ENCODE data around the gene MMD2.
A peak's percentile ranks its signal among the peaks of the same experiment; 100 is the strongest.
"Not testable (repeated sequence)": the region's sequence is repeated elsewhere in the genome, so short reads cannot be mapped to it uniquely, and the experiment has no call there.

MMD2 gene

DNA sequence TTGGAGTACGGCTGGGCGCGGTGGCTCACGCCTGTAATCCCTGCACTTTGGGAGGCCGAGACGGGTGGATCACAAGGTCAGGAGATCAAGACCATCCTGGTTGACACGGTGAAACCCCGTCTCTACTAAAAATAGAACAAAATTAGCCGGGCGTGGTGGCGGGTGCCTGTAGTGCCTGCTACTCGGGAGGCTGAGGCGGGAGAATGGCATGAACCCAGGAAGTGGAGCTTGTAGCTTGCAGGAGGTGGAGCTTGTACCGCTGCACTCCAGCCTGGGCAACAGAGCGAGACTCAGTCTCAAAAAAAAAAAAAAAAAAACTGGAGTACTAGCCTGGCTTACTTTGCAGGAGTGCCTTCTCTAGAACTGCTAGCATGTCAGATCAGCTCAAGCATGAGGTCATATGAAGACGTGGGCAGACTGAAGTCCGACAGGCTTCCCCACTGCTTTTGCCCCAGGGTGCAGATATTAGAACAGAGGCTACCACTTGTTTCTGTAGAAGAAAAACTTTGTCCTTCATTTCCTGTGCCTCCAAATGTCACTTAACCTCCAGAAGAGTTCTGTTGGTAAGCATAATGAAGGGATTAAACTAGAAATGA is 22.4 kb upstream of the MMD2 start:
- DNase-seq (ENCODE audit: low read depth); H3K4me1 ChIP-seq (ENCODE audit: control insufficient read depth, insufficient read depth, low read length); H3K27me3 ChIP-seq (replicated peaks; ENCODE audit: control insufficient read depth, insufficient read depth, low read length); H3K9me3 ChIP-seq (ENCODE audit: control insufficient read depth, low read length); H3K9ac ChIP-seq (ENCODE audit: low read length); H3K4me3 ChIP-seq (ENCODE audit: low read length): not testable (repeated sequence)
- H3K36me3 ChIP-seq (ENCODE audit: control insufficient read depth, insufficient read depth, low read length, severe bottlenecking): peaks cover 76% of the 10 kb centered on the region

DNA sequence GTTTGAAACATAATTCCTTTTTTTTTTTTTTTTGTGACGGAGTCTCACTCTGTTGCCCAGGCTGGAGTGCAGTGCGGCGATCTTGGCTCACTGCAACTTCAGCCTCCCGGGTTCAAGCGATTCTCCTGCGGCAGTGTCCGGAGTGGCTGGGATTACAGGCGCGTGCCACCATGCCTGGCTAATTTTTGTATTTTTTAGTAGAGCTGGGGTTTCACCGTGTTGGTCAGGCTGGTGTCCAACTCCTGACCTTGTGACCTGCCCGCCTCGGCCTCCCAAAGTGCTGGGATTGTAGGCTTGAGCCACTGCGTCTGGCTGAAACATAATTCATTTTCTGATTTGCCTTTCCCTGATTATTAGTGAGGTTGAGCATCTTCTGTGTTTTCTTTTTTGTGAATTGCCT is 16.6 kb upstream of the MMD2 start:
- H3K9ac ChIP-seq (ENCODE audit: low read length); H3K4me1 ChIP-seq (ENCODE audit: control insufficient read depth, insufficient read depth, low read length); DNase-seq (ENCODE audit: low read depth); H3K27me3 ChIP-seq (replicated peaks; ENCODE audit: control insufficient read depth, insufficient read depth, low read length); H3K9me3 ChIP-seq (ENCODE audit: control insufficient read depth, low read length): not testable (repeated sequence)
- Histone ChIP-seq H3K4me3 (ENCODE audit: low read length) (peak overlapping the region; percentile 86), H3K36me3 (ENCODE audit: control insufficient read depth, insufficient read depth, low read length, severe bottlenecking) (peaks cover 38% of the 10 kb centered on the region)

DNA sequence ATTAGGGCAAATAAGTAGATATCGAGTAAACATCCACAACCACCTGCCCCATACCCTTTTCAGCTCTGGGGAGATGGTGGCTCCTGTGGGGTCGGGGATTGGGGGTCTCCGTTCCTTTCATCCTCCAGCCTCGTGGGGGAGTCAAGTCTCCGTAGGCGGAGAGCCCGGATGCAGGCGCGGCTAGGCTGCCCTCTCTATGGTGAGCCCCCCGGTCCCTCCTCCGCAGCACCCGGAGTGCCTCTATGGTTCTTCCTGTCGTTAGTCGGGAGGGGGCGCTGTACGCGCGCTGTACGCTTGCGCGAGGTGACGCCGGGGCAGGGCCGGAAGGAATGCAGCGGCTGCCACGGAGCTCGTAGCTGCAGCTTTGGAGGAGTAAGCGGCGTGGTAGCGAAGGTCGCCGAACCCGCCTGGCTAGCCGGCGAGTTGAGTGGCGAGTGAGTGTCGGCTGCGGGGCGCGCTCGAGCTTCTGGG is 14.8 kb upstream of the MMD2 start:
- peaks cover 8% of the 10 kb centered on the region for H3K4me1 ChIP-seq (ENCODE audit: control insufficient read depth, insufficient read depth, low read length)
- H3K27me3 ChIP-seq (replicated peaks; ENCODE audit: control insufficient read depth, insufficient read depth, low read length): no peaks in the 10 kb centered on the region
- H3K4me3 ChIP-seq (ENCODE audit: low read length): peak overlapping the region; percentile 86
- H3K36me3 ChIP-seq (ENCODE audit: control insufficient read depth, insufficient read depth, low read length, severe bottlenecking): peaks cover 27% of the 10 kb centered on the region
- no peaks in the 10 kb centered on the region for H3K9me3 ChIP-seq (ENCODE audit: control insufficient read depth, low read length)
- DNase-seq (ENCODE audit: low read depth): peak; percentile 96
- peak overlapping the region; percentile 87 for H3K9ac ChIP-seq (ENCODE audit: low read length)

DNA sequence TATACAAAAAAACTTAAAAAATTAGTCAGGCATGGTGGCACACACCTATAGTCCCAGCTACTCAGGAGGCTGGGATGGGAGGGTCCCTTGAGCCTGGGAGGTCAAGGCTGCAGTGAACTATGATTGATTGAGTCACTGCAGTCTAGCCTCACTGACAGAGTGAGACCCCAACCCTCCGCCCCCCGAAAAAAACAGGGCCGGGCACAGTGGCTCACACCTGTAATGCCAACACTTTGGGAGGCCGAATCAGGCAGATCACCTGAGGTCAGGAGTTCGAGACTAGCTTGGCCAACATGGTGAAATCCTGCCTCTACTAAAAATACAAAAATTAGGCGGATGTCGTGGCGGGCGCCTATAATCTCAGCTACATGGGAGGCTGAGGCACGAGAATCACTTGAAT is 13.5 kb upstream of the MMD2 start:
- not testable (repeated sequence) for DNase-seq (ENCODE audit: low read depth); H3K4me1 ChIP-seq (ENCODE audit: control insufficient read depth, insufficient read depth, low read length); H3K27me3 ChIP-seq (replicated peaks; ENCODE audit: control insufficient read depth, insufficient read depth, low read length); H3K9ac ChIP-seq (ENCODE audit: low read length); H3K4me3 ChIP-seq (ENCODE audit: low read length); H3K9me3 ChIP-seq (ENCODE audit: control insufficient read depth, low read length)
- peaks cover 14% of the 10 kb centered on the region for H3K36me3 ChIP-seq (ENCODE audit: control insufficient read depth, insufficient read depth, low read length, severe bottlenecking)

DNA sequence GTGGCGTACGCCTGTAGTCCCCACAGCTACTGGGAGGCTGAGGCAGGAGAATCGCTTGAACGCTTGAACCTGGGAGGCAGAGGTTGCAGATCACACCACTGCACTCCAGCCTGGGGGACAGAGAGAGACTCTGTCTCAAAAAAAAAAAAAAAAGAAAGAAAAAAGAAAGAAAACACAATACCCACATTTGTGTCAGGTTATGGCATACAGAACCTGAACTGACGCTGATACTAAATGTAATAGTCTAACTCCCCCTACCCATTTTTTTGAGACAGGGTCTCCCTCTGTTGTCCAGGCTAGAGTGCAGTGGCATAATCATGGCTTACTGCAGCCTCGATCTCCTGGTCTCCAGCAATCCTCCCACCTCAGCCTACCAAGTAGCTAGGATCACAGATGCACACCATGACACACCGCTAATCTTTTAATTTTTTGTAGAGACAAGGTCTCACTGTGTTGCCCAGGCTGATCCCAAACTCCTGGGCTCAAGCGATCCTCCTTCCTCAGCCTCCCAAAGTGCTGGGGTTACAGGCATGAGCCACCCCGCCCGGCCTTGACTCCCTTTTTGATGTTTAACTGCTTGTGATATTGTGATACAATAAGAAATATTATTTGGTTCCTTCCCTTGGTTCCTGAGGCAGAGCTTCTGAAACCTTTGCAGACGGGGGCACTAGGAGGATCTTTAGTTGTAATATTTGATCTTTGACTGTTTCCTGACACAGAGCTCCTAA is 6.5 kb upstream of the MMD2 start:
- no peaks in the 10 kb centered on the region for H3K4me1 ChIP-seq (ENCODE audit: control insufficient read depth, insufficient read depth, low read length)
- H3K4me3 ChIP-seq (ENCODE audit: low read length): no peak overlapping the region
- no peak for DNase-seq (ENCODE audit: low read depth)
- no peaks in the 10 kb centered on the region for H3K9me3 ChIP-seq (ENCODE audit: control insufficient read depth, low read length)
- H3K36me3 ChIP-seq (ENCODE audit: control insufficient read depth, insufficient read depth, low read length, severe bottlenecking): no peaks in the 10 kb centered on the region
- H3K9ac ChIP-seq (ENCODE audit: low read length): no peak overlapping the region
- peaks cover 23% of the 10 kb centered on the region for H3K27me3 ChIP-seq (replicated peaks; ENCODE audit: control insufficient read depth, insufficient read depth, low read length)

DNA sequence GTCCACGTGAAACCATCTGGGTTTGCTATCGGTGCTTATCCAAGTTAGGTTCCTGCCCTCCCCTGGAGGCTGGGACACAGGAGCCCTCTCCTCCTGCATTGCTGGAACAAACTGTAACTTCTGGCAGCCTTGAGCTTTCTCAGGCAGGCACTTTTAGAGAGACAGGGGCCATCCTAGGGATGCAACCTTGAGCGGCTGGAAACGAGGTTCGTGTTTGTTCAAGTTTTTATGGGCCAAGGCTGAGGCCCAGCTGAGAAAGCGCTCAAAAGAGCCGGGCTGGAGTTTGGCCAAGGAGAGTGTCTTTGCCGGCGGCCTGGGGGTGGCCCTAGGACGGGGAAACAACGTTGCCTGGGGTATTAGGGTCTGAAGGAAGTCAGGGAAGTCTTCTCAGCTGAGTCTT is 5.5 kb upstream of the MMD2 start:
- no peak overlapping the region for H3K4me3 ChIP-seq (ENCODE audit: low read length)
- no peaks in the 10 kb centered on the region for H3K36me3 ChIP-seq (ENCODE audit: control insufficient read depth, insufficient read depth, low read length, severe bottlenecking)
- peaks cover 23% of the 10 kb centered on the region for H3K27me3 ChIP-seq (replicated peaks; ENCODE audit: control insufficient read depth, insufficient read depth, low read length)
- DNase-seq (ENCODE audit: low read depth): no peak
- H3K4me1 ChIP-seq (ENCODE audit: control insufficient read depth, insufficient read depth, low read length): no peaks in the 10 kb centered on the region
- no peaks in the 10 kb centered on the region for H3K9me3 ChIP-seq (ENCODE audit: control insufficient read depth, low read length)
- H3K9ac ChIP-seq (ENCODE audit: low read length): no peak overlapping the region

DNA sequence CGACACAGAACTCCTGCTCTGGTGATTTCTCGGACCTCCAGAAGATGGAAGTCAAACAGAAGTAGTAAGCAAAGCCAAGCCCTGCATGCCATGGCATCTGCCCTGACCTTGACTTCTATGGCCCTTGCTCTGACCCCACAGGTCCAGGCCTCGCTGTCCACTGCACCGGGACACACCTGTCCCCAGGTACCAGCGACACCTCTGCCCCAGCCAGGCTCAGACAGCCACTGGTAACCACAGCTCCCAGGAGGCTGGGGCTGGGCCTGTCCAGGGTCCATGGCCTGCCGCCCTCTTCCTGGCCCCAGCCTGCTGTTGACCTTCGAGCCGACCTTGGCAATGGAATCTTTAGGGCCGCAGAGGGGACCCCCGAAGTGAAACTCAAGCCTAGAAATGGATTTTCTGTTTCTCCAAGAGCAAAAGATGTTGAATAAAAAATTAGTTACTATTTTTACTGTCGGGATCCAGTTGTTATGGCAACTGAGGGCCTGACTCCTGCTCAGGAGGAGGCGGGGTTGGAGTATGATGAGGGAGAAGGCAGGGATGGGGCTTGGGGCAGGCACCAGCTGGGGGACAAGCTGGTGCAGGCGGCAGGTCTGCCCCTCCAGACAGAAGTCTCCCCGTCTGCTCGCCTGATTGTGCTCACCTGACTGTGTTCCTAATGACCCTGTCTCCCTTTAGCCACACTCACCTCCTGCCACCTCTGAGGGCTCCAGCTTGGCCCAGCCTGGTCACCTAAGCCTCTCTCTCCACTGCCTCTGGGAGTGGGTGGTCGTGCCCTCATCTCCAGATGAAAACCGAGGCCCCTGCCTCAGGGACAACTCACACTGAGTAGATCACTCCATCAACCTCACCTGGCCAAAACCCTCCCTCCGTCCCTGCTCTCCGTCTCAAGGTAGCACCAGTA is 4.1 kb upstream of the MMD2 start:
- Histone ChIP-seq H3K9ac (ENCODE audit: low read length) (no peak overlapping the region), H3K27me3 (replicated peaks; ENCODE audit: control insufficient read depth, insufficient read depth, low read length) (peaks cover 27% of the 10 kb centered on the region), H3K4me1 (ENCODE audit: control insufficient read depth, insufficient read depth, low read length) (no peaks in the 10 kb centered on the region), H3K4me3 (ENCODE audit: low read length) (no peak overlapping the region), H3K36me3 (ENCODE audit: control insufficient read depth, insufficient read depth, low read length, severe bottlenecking) (no peaks in the 10 kb centered on the region), H3K9me3 (ENCODE audit: control insufficient read depth, low read length) (no peaks in the 10 kb centered on the region)
- no peak for DNase-seq (ENCODE audit: low read depth)

DNA sequence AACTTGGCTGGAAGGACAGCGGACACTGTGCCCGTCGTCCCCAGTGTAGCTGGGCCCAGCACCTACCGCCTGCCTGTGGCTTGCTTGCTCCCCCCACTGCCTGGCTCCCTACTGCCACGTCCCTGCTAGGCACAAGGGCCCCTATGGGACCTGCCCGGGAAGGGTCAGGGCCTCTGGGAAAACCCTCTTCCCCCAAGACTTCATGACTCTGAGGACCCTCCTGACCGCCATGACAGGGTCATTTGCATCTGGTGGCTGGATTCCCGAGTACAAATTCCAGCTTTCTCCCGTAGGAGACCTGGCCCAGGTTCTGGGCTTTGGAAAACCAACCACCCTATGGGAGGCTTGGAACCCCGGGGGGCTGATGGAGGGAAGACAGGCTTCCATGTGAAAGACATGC is 1.4 kb upstream of the MMD2 start:
- H3K4me1 ChIP-seq (ENCODE audit: control insufficient read depth, insufficient read depth, low read length): no peaks in the 10 kb centered on the region
- no peak for DNase-seq (ENCODE audit: low read depth)
- no peak overlapping the region for H3K9ac ChIP-seq (ENCODE audit: low read length)
- H3K9me3 ChIP-seq (ENCODE audit: control insufficient read depth, low read length): no peaks in the 10 kb centered on the region
- no peak overlapping the region for H3K4me3 ChIP-seq (ENCODE audit: low read length)
- no peaks in the 10 kb centered on the region for H3K36me3 ChIP-seq (ENCODE audit: control insufficient read depth, insufficient read depth, low read length, severe bottlenecking)
- peaks cover 37% of the 10 kb centered on the region for H3K27me3 ChIP-seq (replicated peaks; ENCODE audit: control insufficient read depth, insufficient read depth, low read length)

DNA sequence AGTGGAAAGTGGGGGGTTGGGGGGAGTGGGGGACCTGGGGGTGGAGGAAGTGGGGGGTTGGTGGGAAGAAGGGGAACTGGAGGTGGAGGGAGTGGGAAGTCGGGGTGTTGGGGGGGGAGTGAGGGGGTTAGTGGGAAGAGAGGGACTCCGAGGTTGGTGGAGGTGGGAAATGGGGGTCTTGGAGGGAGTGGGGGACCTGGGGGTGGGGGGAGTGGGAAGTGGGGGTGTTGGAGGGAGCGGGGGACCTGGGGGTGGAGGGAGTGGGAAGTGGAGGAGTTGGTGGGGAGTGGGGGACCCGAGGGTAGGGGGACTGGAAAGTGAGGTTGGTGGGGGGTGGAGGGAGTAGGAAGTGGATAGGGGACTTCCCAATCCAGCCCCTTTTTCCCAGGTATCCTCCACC is 906 bp upstream of the MMD2 start:
- Histone ChIP-seq H3K9ac (ENCODE audit: low read length) (no peak overlapping the region), H3K4me3 (ENCODE audit: low read length) (no peak overlapping the region), H3K9me3 (ENCODE audit: control insufficient read depth, low read length) (no peaks in the 10 kb centered on the region), H3K4me1 (ENCODE audit: control insufficient read depth, insufficient read depth, low read length) (no peaks in the 10 kb centered on the region), H3K36me3 (ENCODE audit: control insufficient read depth, insufficient read depth, low read length, severe bottlenecking) (no peaks in the 10 kb centered on the region), H3K27me3 (replicated peaks; ENCODE audit: control insufficient read depth, insufficient read depth, low read length) (peaks cover 37% of the 10 kb centered on the region)
- no peak for DNase-seq (ENCODE audit: low read depth)

DNA sequence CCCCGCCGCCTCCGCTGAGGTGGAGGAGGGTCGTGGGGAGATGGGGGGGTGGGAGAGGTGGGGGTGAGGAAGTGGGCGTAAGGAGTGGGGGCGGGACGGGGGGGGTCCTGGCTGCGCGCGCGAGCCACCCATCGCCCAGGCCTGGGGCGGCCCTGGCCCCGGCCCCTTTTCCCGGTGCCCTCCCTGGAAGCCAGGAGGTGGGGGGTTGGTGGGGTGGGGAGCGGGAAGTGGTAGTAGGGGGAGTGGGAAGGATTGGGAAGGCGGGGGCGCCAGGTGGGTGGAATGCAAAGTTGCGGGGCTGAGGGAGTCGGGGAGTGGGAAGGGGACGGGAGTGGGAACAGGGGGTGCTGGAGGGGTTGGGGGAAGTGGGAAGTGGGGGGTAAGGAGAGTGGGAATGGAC is 319 bp upstream of the MMD2 start:
- no peaks in the 10 kb centered on the region for H3K36me3 ChIP-seq (ENCODE audit: control insufficient read depth, insufficient read depth, low read length, severe bottlenecking)
- no peak overlapping the region for H3K9ac ChIP-seq (ENCODE audit: low read length)
- H3K4me1 ChIP-seq (ENCODE audit: control insufficient read depth, insufficient read depth, low read length): no peaks in the 10 kb centered on the region
- no peaks in the 10 kb centered on the region for H3K9me3 ChIP-seq (ENCODE audit: control insufficient read depth, low read length)
- no peak overlapping the region for H3K4me3 ChIP-seq (ENCODE audit: low read length)
- DNase-seq (ENCODE audit: low read depth): no peak
- peaks cover 32% of the 10 kb centered on the region for H3K27me3 ChIP-seq (replicated peaks; ENCODE audit: control insufficient read depth, insufficient read depth, low read length)

DNA sequence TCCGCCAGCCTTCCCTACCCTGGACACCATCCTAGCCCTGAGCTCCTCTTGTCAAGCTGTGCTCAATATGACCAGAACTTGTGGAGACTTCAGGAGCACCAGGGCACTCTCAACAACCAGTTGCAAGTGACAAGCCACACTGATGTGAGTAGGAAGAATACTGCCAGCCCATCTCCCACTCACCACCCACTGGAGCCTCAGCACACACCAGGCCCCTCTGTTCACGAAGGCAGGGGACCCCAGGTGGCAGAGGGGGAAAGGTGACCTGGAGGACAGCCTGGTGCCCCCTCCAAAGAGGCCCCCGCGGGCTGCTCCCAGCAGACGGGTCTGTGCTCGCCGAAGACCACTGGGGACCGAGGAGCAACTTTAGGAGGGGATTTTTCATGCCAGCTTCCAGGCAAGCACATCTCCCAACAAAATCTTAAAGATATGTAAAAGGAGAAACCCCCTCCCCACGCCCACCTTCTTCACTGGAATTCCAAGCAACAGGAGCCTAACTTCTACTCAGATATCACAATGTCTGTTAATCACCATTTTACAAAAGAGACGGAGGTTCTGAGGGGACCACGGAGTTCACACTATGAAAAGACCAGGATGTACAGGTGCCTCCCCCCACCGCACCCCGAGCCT is 1.0 kb downstream of the MMD2 start:
- Histone ChIP-seq H3K4me3 (ENCODE audit: low read length) (no peak overlapping the region), H3K27me3 (replicated peaks; ENCODE audit: control insufficient read depth, insufficient read depth, low read length) (peaks cover 29% of the 10 kb centered on the region), H3K9ac (ENCODE audit: low read length) (no peak overlapping the region), H3K36me3 (ENCODE audit: control insufficient read depth, insufficient read depth, low read length, severe bottlenecking) (no peaks in the 10 kb centered on the region), H3K4me1 (ENCODE audit: control insufficient read depth, insufficient read depth, low read length) (no peaks in the 10 kb centered on the region), H3K9me3 (ENCODE audit: control insufficient read depth, low read length) (no peaks in the 10 kb centered on the region)
- no peak for DNase-seq (ENCODE audit: low read depth)

Data from adipocyte (in vitro differentiated cells).